GM18520 (cell line): ENCODE data around the gene MEG3.

Experiments used
- ATAC-seq: cut with Tn5 transposase; IDR thresholded peaks from one replicate; pipeline ENCODE4 v1.9.1; 2021; ENCODE audit not compliant: unreplicated experiment

Gene MEG3

DNA sequence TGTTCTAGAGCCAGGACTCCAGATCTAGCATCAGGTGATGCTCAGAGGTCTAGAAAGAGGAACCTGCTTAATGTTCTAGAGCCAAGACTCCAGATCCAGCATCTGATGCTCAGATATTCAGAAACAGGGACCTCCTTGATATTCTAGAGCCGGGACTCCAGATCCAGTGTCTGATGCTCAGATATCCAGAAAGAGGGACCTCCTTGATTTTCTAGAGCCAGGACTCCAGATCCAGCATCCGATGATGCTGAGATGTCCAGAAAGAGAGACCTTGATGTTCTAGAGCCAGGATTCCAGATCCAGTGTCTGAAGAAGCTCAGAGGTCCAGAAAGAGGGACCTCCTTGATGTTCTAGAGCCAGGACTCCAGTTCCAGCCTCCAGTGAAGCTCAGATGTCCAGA is 36.9 kb downstream of the MEG3 start:
- no peak for ATAC-seq

DNA sequence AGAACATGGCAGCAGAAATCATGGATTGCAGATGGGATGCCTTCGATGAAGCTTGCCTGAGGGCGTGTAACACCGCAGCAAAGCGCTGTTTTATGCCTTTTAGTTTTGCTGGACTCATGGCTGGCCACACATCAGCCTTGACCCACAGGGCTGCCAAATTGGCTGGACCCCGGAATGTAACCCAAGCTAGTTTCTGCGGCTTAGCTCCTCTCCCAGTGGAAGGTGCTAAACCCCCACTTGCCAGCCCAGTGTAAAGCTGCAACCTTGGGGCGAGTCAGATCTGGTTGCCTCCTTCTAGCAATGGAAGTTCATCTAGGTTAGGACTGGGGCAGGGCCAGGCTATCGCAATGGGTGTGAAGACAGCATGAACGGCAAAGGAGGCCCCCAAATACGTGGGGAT is 38.3 kb downstream of the MEG3 start:
- ATAC-seq, result no peak

DNA sequence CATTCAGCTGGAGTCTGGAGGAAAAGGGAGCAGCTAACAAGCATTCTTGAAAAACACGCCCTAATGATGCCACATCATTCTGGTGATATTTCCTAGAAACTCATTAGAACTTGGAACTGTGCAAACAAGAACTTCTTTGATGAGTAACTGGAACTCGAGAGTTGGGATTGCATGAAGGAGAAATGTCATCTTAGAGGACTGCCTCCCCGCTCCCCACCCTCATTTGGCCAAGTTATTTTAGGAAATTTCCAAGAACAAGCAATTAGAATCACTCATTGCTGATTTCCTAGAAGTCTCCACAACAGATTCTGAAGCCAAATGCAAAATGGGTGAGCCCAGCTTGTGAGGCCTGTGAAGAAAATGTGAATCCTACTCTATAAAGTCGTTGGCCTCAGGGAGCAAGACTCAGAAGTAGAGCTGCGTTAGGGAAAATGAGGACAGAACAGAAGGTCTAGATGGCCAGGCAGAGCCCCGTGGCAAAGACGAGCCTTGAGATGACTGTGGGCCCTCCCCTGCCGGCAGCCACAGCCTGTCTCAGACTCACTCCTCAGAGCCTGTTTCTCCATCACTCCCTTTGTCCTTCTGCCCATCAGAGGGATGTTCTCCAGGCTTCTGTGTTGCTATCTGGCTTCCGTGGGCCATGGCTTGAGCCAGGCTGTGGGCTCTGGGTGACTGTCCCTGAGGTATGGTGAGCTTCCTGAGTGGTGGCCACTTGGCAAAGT is 39.2 kb downstream of the MEG3 start:
- no peak for ATAC-seq

DNA sequence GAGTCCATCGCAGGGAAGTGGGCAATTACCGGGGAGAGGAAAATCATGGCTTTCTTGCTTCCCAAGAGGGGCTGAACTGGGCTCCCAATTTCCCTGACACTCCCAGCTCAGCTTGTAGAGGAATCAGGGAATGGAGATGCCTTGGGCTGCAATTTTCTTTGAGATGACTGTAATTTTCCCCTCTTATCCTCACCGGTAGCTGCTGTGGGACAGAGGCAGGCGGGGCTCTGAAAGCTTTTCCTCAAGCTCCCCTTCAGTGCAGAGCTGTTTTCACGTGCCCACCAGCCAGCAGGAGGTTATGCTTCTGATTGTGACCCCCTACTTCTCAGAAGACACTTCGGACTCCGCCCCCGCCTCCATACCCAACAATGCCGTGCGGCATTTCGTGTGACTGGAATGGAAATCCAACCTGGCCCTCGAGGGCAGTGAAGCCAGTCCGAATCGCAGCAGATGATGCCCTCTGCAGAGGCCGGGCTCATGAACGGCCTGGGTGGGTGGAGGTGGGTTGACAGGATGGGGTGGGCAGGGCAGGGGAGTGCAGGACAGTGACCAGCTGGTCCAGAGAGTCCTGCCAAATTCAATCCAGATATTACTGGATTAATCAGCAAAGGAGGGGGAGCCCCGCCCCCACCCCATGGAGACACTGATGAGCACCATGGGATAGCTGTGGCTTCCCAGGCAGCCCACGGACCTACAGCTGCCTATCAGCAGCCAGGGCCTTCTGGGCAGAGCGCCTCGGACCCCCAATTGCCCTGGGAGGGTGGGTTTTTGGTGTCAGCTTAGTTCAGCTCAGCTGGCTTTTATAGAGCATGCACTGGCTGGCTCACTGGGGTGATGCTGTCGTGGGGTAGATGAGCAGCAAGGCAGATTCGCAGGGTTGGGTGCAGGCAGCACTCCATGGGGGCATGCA is 40.0 kb downstream of the MEG3 start:
- ATAC-seq, result no peak

DNA sequence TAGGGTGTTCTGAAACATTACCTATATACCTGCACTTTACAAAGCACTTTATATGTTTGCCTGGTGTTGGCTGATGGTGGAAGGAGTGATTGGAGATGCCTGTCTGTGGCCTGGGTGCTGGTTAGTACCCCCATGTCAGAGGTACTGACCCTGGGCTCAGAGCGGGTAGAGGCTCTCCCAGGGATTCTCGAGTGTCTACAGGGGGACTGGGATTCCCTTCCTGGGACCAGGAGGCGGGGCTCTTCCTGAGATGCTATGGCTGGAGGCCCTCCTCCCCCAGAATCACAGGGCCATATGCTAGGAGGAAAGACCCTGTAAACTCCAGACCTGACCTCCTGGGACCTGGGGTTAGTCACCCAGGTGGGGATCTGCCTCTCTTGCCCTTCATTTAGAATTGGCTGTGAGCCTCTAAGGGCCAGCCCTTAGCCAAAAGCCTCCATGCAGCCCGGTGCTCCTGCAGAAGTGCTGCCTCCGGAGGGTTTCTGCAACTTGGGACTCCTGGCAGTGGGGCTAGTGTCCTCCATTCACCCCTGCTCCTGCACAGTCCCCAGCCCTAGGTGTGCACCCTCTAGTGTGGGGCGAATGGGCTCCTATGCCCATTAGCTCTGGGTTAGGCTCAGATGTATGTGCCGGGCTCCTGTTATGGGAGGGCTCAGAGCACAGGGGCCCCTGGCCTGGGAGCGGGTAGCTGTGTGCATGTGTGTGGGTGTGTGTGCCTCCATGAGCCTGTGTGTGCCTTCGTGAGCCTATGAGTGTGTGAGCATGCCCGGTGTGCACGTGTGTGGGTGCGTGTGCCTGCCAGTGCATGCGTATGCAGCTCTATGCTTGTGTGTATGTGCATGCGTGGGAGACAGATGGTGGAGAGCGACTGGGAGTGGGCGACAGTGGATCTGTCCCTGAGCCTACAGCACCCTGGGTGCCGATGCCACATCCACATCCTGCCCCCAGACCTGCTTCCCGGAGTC is 41.0 kb downstream of the MEG3 start:
- ATAC-seq, result no peak

DNA sequence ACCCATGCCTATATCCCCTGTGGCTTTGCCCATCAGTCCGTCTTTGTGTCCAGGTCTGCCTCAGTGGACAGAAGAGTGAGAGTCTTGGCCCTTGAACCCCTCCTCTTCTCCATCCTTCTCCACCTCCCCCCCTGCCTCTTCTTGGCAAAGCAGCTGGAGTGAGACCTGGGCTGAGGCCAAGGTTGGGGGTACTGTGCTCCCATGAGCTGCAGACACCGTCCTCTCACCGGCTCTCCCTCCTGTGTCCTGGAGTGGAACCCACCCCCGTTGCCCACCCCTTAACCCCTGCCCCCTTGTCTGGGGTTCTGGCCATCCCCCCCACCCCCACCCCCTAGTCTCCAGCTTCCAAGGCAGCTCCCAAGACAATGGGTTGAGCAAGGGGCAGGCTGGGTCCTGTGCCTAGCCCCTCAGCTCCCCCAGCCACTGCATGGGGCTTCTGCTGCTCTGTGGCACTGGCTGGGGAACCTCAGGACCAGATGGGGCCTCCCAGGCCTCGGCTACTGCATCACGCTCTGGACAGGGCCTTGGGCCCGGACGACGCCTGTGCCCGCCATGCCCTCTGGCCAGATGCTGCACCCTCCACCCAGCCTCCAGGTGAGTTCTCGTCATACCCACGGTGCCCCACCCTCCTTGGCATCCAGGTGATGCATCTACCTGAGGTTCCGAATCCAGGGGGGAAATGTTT is 41.9 kb downstream of the MEG3 start:
- no peak for ATAC-seq

DNA sequence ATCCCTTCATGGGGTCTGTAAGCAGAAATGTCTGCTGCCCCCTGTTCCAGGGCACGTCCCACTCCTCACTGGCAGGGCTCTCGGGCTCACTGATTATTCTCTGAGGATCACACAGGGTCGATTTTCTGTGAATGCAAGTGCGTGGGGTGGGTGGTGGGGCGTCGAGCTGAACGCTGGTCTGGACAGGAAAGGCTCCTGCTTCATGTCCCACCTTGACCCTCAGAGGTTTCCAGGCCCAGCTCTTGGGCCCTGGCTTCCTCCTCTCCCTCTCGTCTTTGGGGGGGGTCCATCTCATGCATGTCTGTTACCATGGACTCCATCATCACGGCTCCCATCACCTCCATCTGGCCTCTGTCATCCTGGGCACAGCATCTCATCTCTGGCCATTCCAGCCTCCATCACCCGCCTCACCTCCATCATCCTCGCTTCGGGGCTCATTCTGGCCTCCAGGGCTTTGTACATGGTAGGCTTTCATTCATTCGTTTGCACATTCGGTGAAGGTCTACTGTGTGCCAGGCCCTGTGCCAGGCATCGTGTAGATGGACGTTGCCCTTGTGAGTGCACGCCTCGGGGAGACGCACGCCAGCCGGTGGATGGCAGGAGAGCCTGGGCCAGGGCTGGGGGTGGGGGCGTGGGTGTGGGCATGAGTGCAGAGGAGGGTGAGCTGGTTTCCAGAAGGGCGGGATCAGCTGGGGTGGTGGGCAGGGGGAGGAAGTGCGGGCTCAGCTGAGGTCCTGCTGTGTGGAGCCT is 42.9 kb downstream of the MEG3 start:
- no peak for ATAC-seq

DNA sequence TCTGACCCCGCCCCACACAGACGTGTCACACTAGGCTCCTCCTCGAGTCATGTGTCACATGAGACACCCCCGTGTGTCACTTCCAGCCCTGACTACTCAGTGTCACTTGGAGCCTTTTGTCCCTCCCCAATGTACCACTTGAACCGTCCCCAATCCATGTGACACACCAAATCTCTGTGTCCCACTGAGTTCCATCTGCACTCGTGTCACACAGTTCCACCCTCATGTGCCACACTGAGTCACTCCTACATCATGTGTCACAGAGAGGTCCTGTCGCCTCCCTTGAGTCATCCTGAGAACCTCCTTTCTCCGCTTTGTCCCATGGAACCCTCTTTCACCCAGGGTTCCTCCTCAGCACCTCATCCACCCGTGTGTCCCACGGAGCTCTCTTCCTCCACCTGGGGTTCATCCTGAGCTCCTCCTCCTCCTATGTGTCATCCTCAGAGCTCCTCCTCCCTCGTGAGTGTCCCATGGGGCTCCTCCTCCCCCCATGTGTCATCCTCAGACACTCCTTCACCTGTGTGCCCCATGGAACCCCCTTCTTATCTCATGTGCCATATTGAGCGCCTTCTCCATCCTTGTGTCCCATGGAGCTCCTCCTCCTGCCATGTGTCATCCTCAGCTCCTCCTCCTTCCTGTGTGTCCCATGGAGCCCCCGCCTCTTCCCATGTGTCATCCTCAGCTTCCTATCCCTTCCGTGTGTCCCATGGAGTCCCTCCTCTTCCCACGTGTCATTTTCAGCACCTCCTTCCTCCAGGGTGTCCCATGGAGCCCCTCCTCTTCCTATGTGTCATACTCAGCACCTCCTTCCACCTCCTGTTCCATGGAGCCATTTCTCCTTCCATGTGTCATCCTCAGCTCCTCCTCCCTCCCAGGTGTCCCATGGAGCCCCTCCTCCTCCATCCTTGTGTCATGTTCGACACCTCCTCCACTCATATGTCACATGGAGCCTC is 45.6 kb downstream of the MEG3 start:
- ATAC-seq, result no peak

DNA sequence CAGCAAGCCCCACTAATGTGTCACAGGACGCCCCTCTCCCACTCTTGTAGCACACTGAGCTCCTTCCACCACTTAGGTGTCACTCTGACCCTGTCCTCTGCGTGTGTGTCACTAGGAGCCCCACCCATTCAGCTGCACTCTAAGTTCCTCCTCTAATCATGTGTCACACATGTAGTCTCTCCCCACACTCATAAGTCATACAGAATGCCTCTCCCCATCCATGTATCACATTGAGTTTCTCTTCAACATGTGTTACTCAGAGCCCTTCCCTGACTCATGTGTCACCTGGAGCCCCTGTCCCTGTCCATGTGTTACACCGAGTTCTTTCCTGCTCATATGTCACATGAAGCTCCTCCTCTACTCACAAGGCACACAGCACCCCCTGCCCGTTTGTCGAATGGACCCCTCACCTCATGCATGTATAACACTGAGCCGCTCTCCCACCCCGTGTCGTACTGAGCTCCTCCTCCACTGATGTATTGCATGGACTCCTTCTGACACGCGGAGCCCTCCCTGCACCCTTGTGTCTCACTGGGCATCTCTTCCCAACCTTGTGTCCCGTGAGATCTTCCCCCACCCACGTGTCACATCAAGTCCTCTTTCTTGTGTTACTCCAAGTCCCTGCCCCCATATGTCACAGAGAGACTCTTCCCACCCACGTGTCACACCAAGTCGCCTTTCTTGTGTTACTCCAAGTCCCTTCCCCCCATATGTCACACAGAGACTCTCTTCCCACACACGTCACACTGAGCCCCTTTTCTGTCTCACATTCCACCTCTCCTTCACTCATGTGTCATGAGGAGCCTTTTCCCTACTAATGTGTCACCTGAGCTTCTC is 46.6 kb downstream of the MEG3 start:
- no peak for ATAC-seq

DNA sequence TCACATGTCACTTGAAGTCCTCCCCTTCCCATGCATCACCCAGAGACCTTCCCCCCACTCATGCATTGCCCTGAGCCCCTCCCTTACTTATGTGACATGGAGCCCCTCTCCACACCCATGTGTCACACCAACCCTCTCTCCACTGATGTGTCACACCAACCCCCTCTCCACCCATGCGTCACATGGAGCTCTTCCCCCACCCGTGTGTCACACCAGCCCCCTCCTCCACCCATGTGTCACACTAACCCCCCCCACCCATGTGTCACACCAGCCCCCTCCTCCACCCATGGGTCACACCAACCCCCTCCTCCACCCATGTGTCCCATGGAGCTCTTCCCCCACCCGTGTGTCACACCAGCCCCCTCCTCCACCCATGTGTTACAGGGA is 47.2 kb downstream of the MEG3 start:
- no peak for ATAC-seq

DNA sequence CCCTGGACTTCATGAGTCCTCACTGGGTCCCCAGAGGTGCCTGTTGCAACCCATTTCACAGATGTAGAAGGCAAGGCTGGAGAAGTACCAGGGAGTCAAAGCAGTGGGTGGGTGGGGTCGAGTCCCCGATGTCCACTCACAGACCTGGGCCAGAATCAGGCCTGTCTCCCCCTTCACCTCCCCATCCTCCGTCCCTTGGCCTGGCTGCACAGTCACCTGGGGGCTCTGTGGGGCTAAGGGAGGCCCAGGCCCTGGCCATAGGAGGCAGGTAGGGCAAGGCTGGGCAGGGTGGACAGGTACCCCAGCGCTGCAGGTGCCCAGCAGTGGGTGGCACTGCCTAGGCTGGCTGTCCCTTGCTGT is 48.1 kb downstream of the MEG3 start:
- ATAC-seq, result no peak

DNA sequence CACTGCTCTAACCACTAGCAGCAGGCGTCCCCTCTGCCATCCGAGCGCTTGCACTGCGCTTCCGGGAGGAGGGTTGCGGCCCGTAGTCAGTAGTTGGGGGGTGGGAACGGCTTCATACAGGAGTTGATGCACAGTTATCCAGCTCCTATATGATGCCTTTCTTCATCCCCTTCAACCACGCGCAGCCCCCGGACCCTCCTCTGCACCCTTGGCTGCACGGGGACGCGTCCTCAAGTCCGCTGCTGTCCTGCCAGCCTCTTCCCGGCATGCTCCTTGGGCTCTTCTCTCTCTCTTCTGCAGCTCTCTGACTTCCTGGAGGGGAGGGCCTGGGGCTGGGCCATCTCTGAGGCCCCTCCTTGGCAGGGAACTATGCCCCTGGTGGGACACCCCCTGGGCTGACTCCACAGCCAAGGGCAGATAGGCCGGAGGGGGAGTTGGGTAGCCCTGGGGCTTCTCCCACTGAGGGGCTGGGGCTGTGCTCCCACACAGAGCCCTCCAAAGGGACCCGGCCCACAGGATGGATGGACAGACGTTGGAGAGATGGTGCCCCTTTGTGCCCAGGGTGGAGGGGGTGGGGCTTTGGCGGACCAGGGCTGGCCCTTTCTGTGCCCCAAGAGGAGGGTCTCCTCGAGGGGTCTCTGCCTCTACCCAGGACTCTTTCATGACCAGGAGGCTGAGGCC is 48.6 kb downstream of the MEG3 start:
- no peak for ATAC-seq

DNA sequence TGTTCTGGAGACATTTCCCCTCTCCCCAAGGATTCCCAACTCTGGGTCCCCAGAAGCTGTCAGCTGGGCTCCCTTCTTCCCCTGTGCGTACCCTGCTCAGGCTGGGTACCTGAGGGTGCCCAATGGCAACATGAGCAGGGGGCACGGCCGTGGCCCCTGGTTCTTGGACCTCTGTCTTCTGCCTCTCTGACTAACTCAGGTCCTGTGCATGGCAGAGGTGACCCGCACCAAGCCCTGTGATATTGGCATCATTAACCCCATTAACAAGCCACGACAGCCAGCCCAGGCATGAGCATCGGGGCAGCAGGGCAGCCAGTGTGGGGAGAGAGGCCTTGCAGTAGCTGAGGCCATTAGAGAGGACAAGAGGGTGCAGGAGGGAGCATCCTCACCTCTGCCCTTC is 49.2 kb downstream of the MEG3 start:
- ATAC-seq, result no peak

DNA sequence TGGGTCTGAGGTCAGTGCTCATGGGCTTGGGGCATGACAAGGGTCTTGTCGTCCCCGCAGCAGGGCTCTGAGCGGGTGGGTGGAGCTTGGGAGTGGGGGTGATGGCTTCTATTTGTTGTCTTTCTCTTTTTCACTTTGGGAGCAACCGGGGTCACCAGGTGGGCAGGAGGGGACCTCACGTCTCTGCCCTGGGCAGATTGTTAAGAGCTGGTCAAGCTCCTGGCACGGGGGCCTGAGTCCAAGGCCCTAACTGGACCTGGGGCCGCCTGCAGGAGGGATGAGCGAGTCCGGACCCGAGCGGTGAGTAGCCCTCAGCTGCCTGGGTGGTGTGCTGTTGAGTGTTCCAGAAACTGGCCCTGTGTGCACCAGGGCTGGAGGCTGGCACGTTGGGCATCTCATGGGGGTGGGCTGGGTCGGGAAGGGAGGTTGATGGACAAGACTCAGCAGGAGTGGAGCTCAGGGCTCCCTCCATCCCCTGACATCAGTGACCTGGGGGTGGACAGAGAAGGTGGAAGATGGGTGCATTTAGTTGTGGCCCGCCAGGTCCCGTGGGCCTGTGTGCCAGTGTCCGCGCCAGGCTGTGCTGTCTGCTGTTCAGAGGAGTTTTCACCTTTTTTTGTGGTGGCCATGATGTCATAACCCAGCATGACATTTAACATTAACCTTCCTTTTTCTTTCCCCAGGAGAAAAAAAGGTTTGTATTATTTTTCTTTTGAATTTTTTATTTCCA is 50.1 kb downstream of the MEG3 start:
- no peak for ATAC-seq

DNA sequence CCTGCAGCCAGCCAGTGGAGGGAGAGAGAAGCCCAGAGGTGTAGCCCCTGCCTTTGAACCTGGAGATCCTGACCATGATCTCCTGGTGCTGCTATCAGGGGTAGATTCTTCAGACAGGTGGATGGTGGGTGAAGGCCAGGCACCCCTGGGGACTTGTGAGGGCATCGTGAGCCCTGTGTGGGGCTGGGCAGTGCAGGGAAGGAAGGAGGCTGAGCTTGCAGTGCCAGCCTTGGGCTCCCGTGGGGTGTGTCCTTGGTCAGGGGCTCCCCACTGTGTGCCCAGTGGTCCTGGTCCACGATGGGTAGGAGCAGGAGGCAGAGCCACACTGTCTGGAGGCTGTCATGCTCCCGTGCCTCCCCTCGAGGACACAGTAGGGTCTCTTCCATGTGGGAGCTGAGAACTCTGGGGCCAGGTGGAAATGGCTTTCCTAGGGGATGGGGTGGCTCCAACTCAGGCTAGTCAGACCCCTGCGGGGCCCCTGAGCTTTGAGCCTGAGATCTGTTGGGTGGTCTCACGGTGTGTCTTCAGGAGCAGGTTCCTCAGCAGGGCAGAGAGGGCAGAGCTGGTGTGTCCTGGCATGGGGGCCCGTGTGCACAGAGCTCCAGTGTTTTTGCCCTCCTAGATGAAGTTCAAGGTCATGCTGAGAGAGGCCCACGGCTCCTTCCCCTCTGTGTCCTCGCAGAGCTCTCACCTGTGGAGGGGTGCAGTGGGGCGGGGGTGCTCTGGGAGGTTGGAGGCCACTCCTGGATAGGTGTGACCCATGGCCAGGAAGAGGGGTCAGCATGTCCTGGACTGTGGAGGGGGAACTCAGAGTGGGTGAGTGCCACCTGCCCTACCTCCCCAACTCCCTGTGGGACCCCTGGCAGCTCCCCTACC is 52.6 kb downstream of the MEG3 start:
- no peak for ATAC-seq

DNA sequence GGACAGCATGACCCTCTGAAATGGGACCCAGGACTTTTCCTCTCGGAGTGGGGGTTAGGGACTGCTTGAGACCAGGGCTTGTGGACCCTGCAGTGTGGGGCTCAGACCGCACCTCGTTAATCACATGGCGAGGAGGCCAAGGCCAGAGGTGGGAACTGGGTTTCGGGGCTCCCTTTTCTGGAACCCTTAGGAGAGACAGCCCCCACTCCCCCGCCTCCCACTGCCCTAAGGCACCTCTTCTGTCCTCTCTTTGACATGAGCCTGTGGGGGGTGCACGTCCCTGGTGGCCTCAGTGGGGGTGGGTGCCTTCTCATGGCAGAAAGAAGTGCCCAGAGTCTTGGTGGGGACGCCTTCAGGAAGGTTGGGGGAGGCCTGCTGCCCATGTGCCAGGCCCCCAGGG is 53.3 kb downstream of the MEG3 start:
- no peak for ATAC-seq
